HepG2 (cell line): ENCODE results near the gene OPRL1. TPM values are rescaled to one million over a fixed set of nuclear protein-coding genes. Genes with fewer than 3 reads are reported as not detected.

Experiments
- FOXA3 ChIP-seq: IDR thresholded peaks from 2 replicates; pipeline ENCODE4 v1.6.1; 2016; ENCODE audit warnings: missing genetic modification reagents, missing compliant biosample characterization
- HNRNPLL ChIP-seq: fragments of 200-400 bp; formaldehyde crosslinking; IDR thresholded peaks from 2 replicates; pipeline ENCODE4 v1.6.1; 2017; ENCODE audit warnings: mild to moderate bottlenecking, low read depth, low read length; ENCODE audit not compliant: poor library complexity, severe bottlenecking
- HOXA5 ChIP-seq: sonication (generic); formaldehyde crosslinking; IDR thresholded peaks from 2 replicates; pipeline ENCODE4 v1.4.0; 2020; ENCODE audit warnings: missing genetic modification reagents
- KLF12 ChIP-seq: sonication (generic); formaldehyde crosslinking; IDR thresholded peaks from 2 replicates; pipeline ENCODE4 v1.4.0; 2020; ENCODE audit warnings: missing genetic modification reagents, borderline replicate concordance
- KLF15 ChIP-seq: sonication (generic); formaldehyde crosslinking; IDR thresholded peaks from 2 replicates; pipeline ENCODE4 v1.8.1; 2023; ENCODE audit warnings: borderline replicate concordance, mild to moderate bottlenecking, inconsistent platforms, missing genetic modification reagents, mixed read lengths
- KLF9 ChIP-seq: IDR thresholded peaks from 2 replicates; pipeline ENCODE4 v1.6.1; 2016; ENCODE audit warnings: low read depth
- MXI1 ChIP-seq: IDR thresholded peaks from 3 replicates; pipeline ENCODE4 v1.6.1; 2012; ENCODE audit warnings: low read depth, low read length, inconsistent platforms, borderline replicate concordance
- SALL2 ChIP-seq: sonication (generic); formaldehyde crosslinking; IDR thresholded peaks from 2 replicates; pipeline ENCODE4 v1.8.1; 2023; ENCODE audit warnings: mild to moderate bottlenecking, missing genetic modification reagents, inconsistent platforms
- SAP130 ChIP-seq: IDR thresholded peaks from 2 replicates; pipeline ENCODE4 v1.6.1; 2016; ENCODE audit warnings: low read depth
- TP53 ChIP-seq: sonication (generic); formaldehyde crosslinking; conservative IDR thresholded peaks from 2 replicates; pipeline ENCODE4 v1.4.0; 2020; ENCODE audit warnings: missing genetic modification reagents
- ZNF180 ChIP-seq: sonication (generic); formaldehyde crosslinking; IDR thresholded peaks from 2 replicates; pipeline ENCODE4 v1.4.0; 2020; ENCODE audit warnings: low read depth, missing genetic modification reagents, borderline replicate concordance
- ZNF451 ChIP-seq: sonication (generic); formaldehyde crosslinking; IDR thresholded peaks from 2 replicates; pipeline ENCODE4 v1.5.0; 2020; ENCODE audit warnings: mild to moderate bottlenecking, missing genetic modification reagents
- ZNF556 ChIP-seq: sonication (generic); formaldehyde crosslinking; IDR thresholded peaks from 2 replicates; pipeline ENCODE4 v1.4.0; 2020; ENCODE audit warnings: mild to moderate bottlenecking, missing genetic modification reagents, borderline replicate concordance
- ZNF607 ChIP-seq: sonication (generic); formaldehyde crosslinking; IDR thresholded peaks from 2 replicates; pipeline ENCODE4 v1.5.1; 2020; ENCODE audit warnings: missing genetic modification reagents, mild to moderate bottlenecking, borderline replicate concordance
- ZNF772 ChIP-seq: sonication (generic); formaldehyde crosslinking; IDR thresholded peaks from 2 replicates; pipeline ENCODE4 v1.5.0; 2020; ENCODE audit warnings: mild to moderate bottlenecking, missing genetic modification reagents
- ZNF788 ChIP-seq: sonication (generic); formaldehyde crosslinking; IDR thresholded peaks from 2 replicates; pipeline ENCODE4 v1.5.0; 2020; ENCODE audit warnings: mild to moderate bottlenecking, missing genetic modification reagents, borderline replicate concordance
- polyA plus RNA-seq, 8 experiments: library from polyadenylated mRNA; depleted of rRNA in 3 of 8; stranded (reverse) in 7 of 8; unstranded in 1 of 8; fragments of >200 nt; fragmentation: Illumina TruSeq in 4 of 8; extraction: Trizol in 4 of 8; gene quantifications; 2 replicates each; pipeline versions ENCODE4 v1.2.1 to v1.2.3, GENCODE V29; 2011 to 2016; ENCODE audit warnings: low read depth in 4 of 8, missing spikeins in 1 of 8, mixed read lengths in 1 of 8; ENCODE audit not compliant: insufficient read depth in 1 of 8
- total RNA-seq, 5 experiments: library from RNA; depleted of rRNA; stranded (reverse); fragments of >200 nt; fragmentation: Illumina TruSeq; extraction: Trizol; gene quantifications; 2 replicates each; pipeline ENCODE4 v1.2.3, GENCODE V29; 2016; ENCODE audit warnings: low read depth in 1 of 5
- TF ChIP-seq, protein P1 (sequence below): IDR thresholded peaks from 2 replicates; pipeline ENCODE4 v1.6.1; 2012; ENCODE audit warnings: low read depth, low read length, improper control_type of control experiment
- TF ChIP-seq, protein P2 (sequence below): IDR thresholded peaks from 2 replicates; pipeline ENCODE4 v1.6.1; 2016; ENCODE audit warnings: low read depth, borderline replicate concordance
- TF ChIP-seq, protein P3 (sequence below): IDR thresholded peaks from 2 replicates; pipeline ENCODE4 v1.6.1; 2012; ENCODE audit warnings: inconsistent platforms
- TF ChIP-seq, protein P4 (sequence below): sonication (generic); formaldehyde crosslinking; IDR thresholded peaks from 2 replicates; pipeline ENCODE4 v1.8.0; 2023; ENCODE audit warnings: mild to moderate bottlenecking, missing genetic modification reagents
- TF ChIP-seq, protein P5 (sequence below): sonication (generic); formaldehyde crosslinking; IDR thresholded peaks from 2 replicates; pipeline ENCODE4 v1.4.0; 2020; ENCODE audit warnings: missing genetic modification reagents
- TF ChIP-seq, protein P6 (sequence below): sonication (generic); formaldehyde crosslinking; IDR thresholded peaks from 2 replicates; pipeline ENCODE4 v1.5.0; 2020; ENCODE audit warnings: missing genetic modification reagents, mild to moderate bottlenecking, borderline replicate concordance

The OPRL1 gene
- total and polyA plus RNA-seq, 2 of the 13 experiments (the other 11 are each of a cell fraction or from before 2014, with no cell fraction given) = 0.35 to 0.71 TPM

DNA sequence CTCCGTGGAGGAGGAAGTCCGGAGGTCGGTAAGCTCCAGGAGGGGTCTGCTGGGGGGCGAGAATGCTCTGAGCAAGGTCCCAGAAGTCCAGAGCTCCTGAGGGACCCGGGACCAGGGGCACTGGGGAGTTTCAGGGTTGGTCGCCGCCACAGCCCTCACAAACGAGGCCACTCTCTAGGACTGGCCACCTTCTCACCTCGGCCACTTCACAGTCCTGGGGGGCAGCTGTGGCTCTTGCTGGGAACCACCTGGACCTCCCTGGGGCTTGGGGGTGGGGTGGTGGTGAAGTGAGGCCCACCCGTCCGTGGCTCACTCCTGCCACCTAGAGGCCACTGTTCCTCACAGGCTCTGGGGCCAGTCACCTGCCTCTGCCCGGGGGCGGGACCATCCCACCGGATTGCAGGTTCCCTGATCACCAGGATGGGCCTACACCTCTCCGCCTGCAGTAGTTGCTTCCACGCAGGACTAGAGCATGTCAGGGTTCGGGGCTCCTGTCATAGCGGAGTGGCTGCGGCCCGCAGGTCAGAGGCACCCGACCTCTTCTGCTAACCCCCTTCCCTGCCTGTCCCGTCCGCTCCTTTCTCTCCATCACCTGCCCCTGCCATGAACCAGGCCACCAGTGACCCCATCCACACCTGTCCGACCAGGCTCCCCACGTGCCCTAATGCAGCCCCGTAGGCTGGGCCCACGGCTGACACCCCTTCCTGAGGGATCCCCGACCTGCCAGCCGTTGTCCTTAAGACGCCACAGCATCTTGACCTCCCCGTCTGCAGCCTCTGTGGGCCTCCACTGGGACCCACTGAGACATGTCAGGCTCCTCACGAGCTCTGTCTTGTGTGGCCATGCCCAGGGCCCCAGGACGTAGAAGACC is 22.0 kb upstream of the OPRL1 start (continued):
- TF ChIP-seq, protein P1, sequence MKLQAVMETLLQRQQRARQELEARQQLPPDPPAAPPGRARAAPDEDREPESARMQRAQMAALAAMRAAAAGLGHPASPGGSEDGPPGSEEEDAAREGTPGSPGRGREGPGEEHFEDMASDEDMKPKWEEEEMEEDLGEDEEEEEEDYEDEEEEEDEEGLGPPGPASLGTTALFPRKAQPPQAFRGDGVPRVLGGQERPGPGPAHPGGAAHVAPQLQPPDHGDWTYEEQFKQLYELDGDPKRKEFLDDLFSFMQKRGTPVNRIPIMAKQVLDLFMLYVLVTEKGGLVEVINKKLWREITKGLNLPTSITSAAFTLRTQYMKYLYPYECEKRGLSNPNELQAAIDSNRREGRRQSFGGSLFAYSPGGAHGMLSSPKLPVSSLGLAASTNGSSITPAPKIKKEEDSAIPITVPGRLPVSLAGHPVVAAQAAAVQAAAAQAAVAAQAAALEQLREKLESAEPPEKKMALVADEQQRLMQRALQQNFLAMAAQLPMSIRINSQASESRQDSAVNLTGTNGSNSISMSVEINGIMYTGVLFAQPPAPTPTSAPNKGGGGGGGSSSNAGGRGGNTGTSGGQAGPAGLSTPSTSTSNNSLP = no peak
- TF ChIP-seq ZNF556 (CRISPR knock-in tag) (peak; percentile 72; the same call in 1 of the 2 replicates), KLF12 (CRISPR knock-in tag) (peak; percentile 81; the same call in 1 of the 2 replicates), ZNF180 (CRISPR knock-in tag) (peak; percentile 78; the same call in 1 of the 2 replicates), HOXA5 (peak; percentile 67; the same call in 1 of the 2 replicates), FOXA3 (CRISPR knock-in tag) (peak; percentile 54), ZNF607 (no peak; the same call in 1 of the 2 replicates), MXI1 (peak; percentile 63; the same call in 2 of the 3 replicates), SAP130 (CRISPR knock-in tag) (peak; percentile 74; the same call in 1 of the 2 replicates), TP53 (CRISPR knock-in tag) (0 out of 2 replicates have a peak, but pooled peaks have one; percentile 57), SALL2 (CRISPR knock-in tag) (peak; percentile 99), ZNF451 (0 out of 2 replicates have a peak, but pooled peaks have one; percentile 71), KLF15 (no peak), HNRNPLL (peak; percentile 7), KLF9 (CRISPR knock-in tag) (peak; percentile 22; the same call in 1 of the 2 replicates), ZNF788 (peak; percentile 69; the same call in 1 of the 2 replicates), ZNF772 (CRISPR knock-in tag) (peak; percentile 75; the same call in 1 of the 2 replicates)
- TF ChIP-seq, protein P2, sequence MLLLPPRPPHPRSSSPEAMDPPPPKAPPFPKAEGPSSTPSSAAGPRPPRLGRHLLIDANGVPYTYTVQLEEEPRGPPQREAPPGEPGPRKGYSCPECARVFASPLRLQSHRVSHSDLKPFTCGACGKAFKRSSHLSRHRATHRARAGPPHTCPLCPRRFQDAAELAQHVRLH (CRISPR knock-in tag) = peak; percentile 27; the same call in 1 of the 2 replicates
- TF ChIP-seq, protein P3, sequence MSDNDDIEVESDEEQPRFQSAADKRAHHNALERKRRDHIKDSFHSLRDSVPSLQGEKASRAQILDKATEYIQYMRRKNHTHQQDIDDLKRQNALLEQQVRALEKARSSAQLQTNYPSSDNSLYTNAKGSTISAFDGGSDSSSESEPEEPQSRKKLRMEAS = 0 out of 2 replicates have a peak, but pooled peaks have one; percentile 7
- TF ChIP-seq, protein P4, sequence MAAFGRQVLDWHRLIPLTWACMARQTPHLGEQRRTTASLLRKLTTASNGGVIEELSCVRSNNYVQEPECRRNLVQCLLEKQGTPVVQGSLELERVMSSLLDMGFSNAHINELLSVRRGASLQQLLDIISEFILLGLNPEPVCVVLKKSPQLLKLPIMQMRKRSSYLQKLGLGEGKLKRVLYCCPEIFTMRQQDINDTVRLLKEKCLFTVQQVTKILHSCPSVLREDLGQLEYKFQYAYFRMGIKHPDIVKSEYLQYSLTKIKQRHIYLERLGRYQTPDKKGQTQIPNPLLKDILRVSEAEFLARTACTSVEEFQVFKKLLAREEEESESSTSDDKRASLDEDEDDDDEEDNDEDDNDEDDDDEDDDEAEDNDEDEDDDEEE (CRISPR knock-in tag) = 0 out of 2 replicates have a peak, but pooled peaks have one; percentile 64
- TF ChIP-seq, protein P5, sequence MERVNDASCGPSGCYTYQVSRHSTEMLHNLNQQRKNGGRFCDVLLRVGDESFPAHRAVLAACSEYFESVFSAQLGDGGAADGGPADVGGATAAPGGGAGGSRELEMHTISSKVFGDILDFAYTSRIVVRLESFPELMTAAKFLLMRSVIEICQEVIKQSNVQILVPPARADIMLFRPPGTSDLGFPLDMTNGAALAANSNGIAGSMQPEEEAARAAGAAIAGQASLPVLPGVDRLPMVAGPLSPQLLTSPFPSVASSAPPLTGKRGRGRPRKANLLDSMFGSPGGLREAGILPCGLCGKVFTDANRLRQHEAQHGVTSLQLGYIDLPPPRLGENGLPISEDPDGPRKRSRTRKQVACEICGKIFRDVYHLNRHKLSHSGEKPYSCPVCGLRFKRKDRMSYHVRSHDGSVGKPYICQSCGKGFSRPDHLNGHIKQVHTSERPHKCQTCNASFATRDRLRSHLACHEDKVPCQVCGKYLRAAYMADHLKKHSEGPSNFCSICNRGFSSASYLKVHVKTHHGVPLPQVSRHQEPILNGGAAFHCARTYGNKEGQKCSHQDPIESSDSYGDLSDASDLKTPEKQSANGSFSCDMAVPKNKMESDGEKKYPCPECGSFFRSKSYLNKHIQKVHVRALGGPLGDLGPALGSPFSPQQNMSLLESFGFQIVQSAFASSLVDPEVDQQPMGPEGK (CRISPR knock-in tag) = peak; percentile 99
- TF ChIP-seq, protein P6, sequence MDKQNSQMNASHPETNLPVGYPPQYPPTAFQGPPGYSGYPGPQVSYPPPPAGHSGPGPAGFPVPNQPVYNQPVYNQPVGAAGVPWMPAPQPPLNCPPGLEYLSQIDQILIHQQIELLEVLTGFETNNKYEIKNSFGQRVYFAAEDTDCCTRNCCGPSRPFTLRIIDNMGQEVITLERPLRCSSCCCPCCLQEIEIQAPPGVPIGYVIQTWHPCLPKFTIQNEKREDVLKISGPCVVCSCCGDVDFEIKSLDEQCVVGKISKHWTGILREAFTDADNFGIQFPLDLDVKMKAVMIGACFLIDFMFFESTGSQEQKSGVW = no peak
